ENCODE data around the gene FAM229A.
"Not testable (repeated sequence)": the region's sequence is repeated elsewhere in the genome, so short reads cannot be mapped to it uniquely, and the experiment has no call there.

FAM229A gene

GRCh38 chr1:32362474-32363313 is at the start of gene FAM229A, which contains the start of gene TSSK3:
Gene FAM229A, minus strand, starts transcription at chr1:32362485. Its CDS starts 394 bp downstream, at chr1:32362091.
Gene TSSK3, plus strand, starts transcription at chr1:32362539. Its CDS starts 163 bp downstream, at chr1:32362702.
- Histone ChIP-seq H3K4me1 (ENCODE audit: control insufficient read depth, insufficient read depth, low read length) (0 out of 2 replicates have a peak, but pooled peaks cover 10% of the 10 kb centered on the region), H3K9ac (ENCODE audit: low read length) (peak within 1 kb of the TSS; percentile 68), H3K36me3 (ENCODE audit: control insufficient read depth, insufficient read depth, low read length) (peaks cover 39% of the 10 kb centered on the region), H3K27ac (ENCODE audit: low read depth, low read length) (no peak within 1 kb of the TSS), H3K4me3 (ENCODE audit: low read depth, low read length) (peak within 1 kb of the TSS; percentile 60), H3K9me3 (ENCODE audit: control insufficient read depth, insufficient read depth, low read depth, low read length) (no peaks in the 10 kb centered on the region), H3K27me3 (ENCODE audit: control insufficient read depth, insufficient read depth, low read length) (peaks cover 15% of the 10 kb centered on the region)

- Histone ChIP-seq H3K4me1 (ENCODE audit: control insufficient read depth, insufficient read depth, low read length) (no peaks in the 10 kb centered on the region), H3K9ac (ENCODE audit: low read length) (no peak overlapping the region), H3K4me3 (ENCODE audit: low read depth, low read length) (no peak overlapping the region), H3K9me3 (ENCODE audit: control insufficient read depth, insufficient read depth, low read depth, low read length) (peaks cover 28% of the 10 kb centered on the region), H3K27me3 (ENCODE audit: control insufficient read depth, insufficient read depth, low read length) (no peaks in the 10 kb centered on the region), H3K27ac (ENCODE audit: low read depth, low read length) (no peak overlapping the region), H3K36me3 (ENCODE audit: control insufficient read depth, insufficient read depth, low read length) (no peaks in the 10 kb centered on the region)
These were observed 49.0 kb upstream of the FAM229A start for GRCh38 chr1:32411261-32411660.

DNA sequence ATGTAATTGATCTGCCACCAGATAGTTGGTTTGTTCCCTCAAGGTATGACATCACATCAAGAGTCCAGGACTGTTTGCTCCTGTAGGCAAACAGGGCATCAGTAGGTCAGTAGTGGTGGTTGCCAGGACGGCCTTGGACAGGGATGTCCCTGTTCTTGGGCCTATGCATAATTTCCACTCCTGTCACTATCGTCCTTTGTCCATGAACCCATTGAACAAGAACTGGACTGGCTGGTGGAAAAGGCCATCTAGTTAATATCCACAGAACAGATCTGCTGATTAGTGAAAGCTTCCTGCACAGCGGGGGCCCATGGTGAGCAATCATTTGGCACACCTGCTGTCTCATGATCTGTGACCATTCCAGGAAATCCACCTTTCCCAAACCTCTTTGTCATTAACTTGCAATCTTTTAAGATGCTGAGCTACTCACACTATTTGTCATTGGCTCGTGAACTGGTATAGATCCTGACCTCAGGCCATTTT is 44.4 kb upstream of the FAM229A start:
- no peak overlapping the region for H3K4me3 ChIP-seq (ENCODE audit: low read depth, low read length)
- no peaks in the 10 kb centered on the region for H3K27me3 ChIP-seq (ENCODE audit: control insufficient read depth, insufficient read depth, low read length)
- H3K36me3 ChIP-seq (ENCODE audit: control insufficient read depth, insufficient read depth, low read length) = no peaks in the 10 kb centered on the region
- no peak overlapping the region for H3K27ac ChIP-seq (ENCODE audit: low read depth, low read length)
- no peaks in the 10 kb centered on the region for H3K4me1 ChIP-seq (ENCODE audit: control insufficient read depth, insufficient read depth, low read length)
- no peak overlapping the region for H3K9ac ChIP-seq (ENCODE audit: low read length)
- H3K9me3 ChIP-seq (ENCODE audit: control insufficient read depth, insufficient read depth, low read depth, low read length) = 0 out of 2 replicates have a peak, but pooled peaks cover 2% of the 10 kb centered on the region

- H3K36me3 ChIP-seq (ENCODE audit: control insufficient read depth, insufficient read depth, low read length) = no peaks in the 10 kb centered on the region
- H3K9me3 ChIP-seq (ENCODE audit: control insufficient read depth, insufficient read depth, low read depth, low read length) = 0 out of 2 replicates have a peak, but pooled peaks cover 2% of the 10 kb centered on the region
- no peak overlapping the region for H3K4me3 ChIP-seq (ENCODE audit: low read depth, low read length)
- no peak overlapping the region for H3K9ac ChIP-seq (ENCODE audit: low read length)
- H3K4me1 ChIP-seq (ENCODE audit: control insufficient read depth, insufficient read depth, low read length) = peaks cover 3% of the 10 kb centered on the region; the same call in 1 of the 2 replicates
- H3K27me3 ChIP-seq (ENCODE audit: control insufficient read depth, insufficient read depth, low read length) = no peaks in the 10 kb centered on the region
- H3K27ac ChIP-seq (ENCODE audit: low read depth, low read length) = no peak overlapping the region
These were observed 43.6 kb upstream of the FAM229A start for GRCh38 chr1:32405672-32406467.

GRCh38 chr1:32404946-32405345 is 42.7 kb upstream of the FAM229A start:
- H3K4me1 ChIP-seq (ENCODE audit: control insufficient read depth, insufficient read depth, low read length) = peaks cover 3% of the 10 kb centered on the region; the same call in 1 of the 2 replicates
- no peaks in the 10 kb centered on the region for H3K27me3 ChIP-seq (ENCODE audit: control insufficient read depth, insufficient read depth, low read length)
- H3K4me3 ChIP-seq (ENCODE audit: low read depth, low read length) = no peak overlapping the region
- H3K27ac ChIP-seq (ENCODE audit: low read depth, low read length) = no peak overlapping the region
- no peaks in the 10 kb centered on the region for H3K9me3 ChIP-seq (ENCODE audit: control insufficient read depth, insufficient read depth, low read depth, low read length)
- no peaks in the 10 kb centered on the region for H3K36me3 ChIP-seq (ENCODE audit: control insufficient read depth, insufficient read depth, low read length)
- H3K9ac ChIP-seq (ENCODE audit: low read length) = no peak overlapping the region

- Histone ChIP-seq H3K4me3 (ENCODE audit: low read depth, low read length) (no peak overlapping the region), H3K36me3 (ENCODE audit: control insufficient read depth, insufficient read depth, low read length) (no peaks in the 10 kb centered on the region), H3K9me3 (ENCODE audit: control insufficient read depth, insufficient read depth, low read depth, low read length) (no peaks in the 10 kb centered on the region; the same call in 1 of the 2 replicates), H3K4me1 (ENCODE audit: control insufficient read depth, insufficient read depth, low read length) (peaks cover 3% of the 10 kb centered on the region; the same call in 1 of the 2 replicates), H3K27ac (ENCODE audit: low read depth, low read length) (peak overlapping the region; percentile 39; the same call in 1 of the 2 replicates), H3K27me3 (ENCODE audit: control insufficient read depth, insufficient read depth, low read length) (no peaks in the 10 kb centered on the region), H3K9ac (ENCODE audit: low read length) (no peak overlapping the region)
These were observed 38.8 kb upstream of the FAM229A start for GRCh38 chr1:32400876-32401631.

- H3K27me3 ChIP-seq (ENCODE audit: control insufficient read depth, insufficient read depth, low read length) = no peaks in the 10 kb centered on the region
- H3K36me3 ChIP-seq (ENCODE audit: control insufficient read depth, insufficient read depth, low read length) = no peaks in the 10 kb centered on the region
- no peaks in the 10 kb centered on the region; the same call in 1 of the 2 replicates for H3K9me3 ChIP-seq (ENCODE audit: control insufficient read depth, insufficient read depth, low read depth, low read length)
- H3K4me1 ChIP-seq (ENCODE audit: control insufficient read depth, insufficient read depth, low read length) = peaks cover 3% of the 10 kb centered on the region; the same call in 1 of the 2 replicates
- no peak overlapping the region for H3K9ac ChIP-seq (ENCODE audit: low read length)
- H3K4me3 ChIP-seq (ENCODE audit: low read depth, low read length) = no peak overlapping the region
- H3K27ac ChIP-seq (ENCODE audit: low read depth, low read length) = no peak overlapping the region
These were observed 37.6 kb upstream of the FAM229A start for GRCh38 chr1:32399843-32400242.

DNA sequence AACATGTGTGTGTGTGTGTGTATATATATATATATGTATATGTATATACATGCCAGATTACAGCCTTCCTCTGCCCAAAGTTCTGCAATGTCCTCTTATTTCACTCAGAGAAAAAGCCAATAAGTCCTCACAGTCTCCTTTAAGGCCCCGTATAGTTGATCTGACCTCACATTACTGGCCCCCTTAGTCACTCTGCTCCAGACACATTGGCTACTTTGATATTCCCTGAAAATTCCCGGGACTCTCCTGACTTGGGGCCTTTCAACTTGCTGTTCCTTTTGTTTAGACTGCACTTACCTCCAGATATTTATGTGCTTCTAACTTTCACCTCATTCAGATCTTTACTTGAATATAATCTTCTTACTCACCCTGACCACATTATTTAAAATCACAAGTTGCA is 36.1 kb upstream of the FAM229A start:
- Histone ChIP-seq H3K9ac (ENCODE audit: low read length) (no peak overlapping the region), H3K36me3 (ENCODE audit: control insufficient read depth, insufficient read depth, low read length) (no peaks in the 10 kb centered on the region), H3K4me1 (ENCODE audit: control insufficient read depth, insufficient read depth, low read length) (peaks cover 6% of the 10 kb centered on the region; the same call in 1 of the 2 replicates), H3K9me3 (ENCODE audit: control insufficient read depth, insufficient read depth, low read depth, low read length) (no peaks in the 10 kb centered on the region; the same call in 1 of the 2 replicates), H3K4me3 (ENCODE audit: low read depth, low read length) (no peak overlapping the region), H3K27me3 (ENCODE audit: control insufficient read depth, insufficient read depth, low read length) (no peaks in the 10 kb centered on the region), H3K27ac (ENCODE audit: low read depth, low read length) (no peak overlapping the region)

- H3K9ac ChIP-seq (ENCODE audit: low read length); H3K27ac ChIP-seq (ENCODE audit: low read depth, low read length); H3K27me3 ChIP-seq (ENCODE audit: control insufficient read depth, insufficient read depth, low read length); H3K4me3 ChIP-seq (ENCODE audit: low read depth, low read length); H3K36me3 ChIP-seq (ENCODE audit: control insufficient read depth, insufficient read depth, low read length); H3K4me1 ChIP-seq (ENCODE audit: control insufficient read depth, insufficient read depth, low read length); H3K9me3 ChIP-seq (ENCODE audit: control insufficient read depth, insufficient read depth, low read depth, low read length): not testable (repeated sequence)
These were observed 34.2 kb upstream of the FAM229A start for GRCh38 chr1:32396524-32396923.

DNA sequence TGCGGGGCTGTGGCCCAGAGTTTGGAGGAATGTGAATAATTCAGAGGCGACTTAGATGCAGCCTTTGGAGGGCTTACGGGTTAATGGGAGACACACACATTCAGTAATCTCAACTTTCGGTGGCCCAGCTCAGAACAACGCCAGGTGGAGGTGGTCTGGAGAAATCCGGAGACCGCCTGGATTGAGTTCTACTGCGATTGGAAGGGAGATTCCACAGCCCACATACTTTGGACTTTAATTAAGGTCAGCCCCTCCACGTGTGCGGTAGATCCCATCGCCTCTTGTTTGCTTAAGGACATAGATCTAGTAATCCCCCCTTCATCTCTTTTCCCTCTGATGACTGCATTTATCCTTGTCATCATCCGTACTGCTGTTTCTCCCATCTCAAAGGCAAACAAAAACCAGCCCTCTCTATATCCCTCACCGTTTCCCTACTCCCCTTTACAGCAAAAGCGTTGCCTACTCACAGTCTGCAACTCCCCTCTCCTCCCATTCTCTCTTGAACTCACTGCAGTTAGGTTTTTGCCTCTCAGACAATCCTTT is 32.7 kb upstream of the FAM229A start:
- Histone ChIP-seq H3K36me3 (ENCODE audit: control insufficient read depth, insufficient read depth, low read length) (peaks cover 22% of the 10 kb centered on the region), H3K27ac (ENCODE audit: low read depth, low read length) (peak overlapping the region; percentile 21), H3K4me1 (ENCODE audit: control insufficient read depth, insufficient read depth, low read length) (peaks cover 6% of the 10 kb centered on the region; the same call in 1 of the 2 replicates), H3K27me3 (ENCODE audit: control insufficient read depth, insufficient read depth, low read length) (no peaks in the 10 kb centered on the region), H3K9ac (ENCODE audit: low read length) (peak overlapping the region; percentile 78), H3K4me3 (ENCODE audit: low read depth, low read length) (peak overlapping the region; percentile 91), H3K9me3 (ENCODE audit: control insufficient read depth, insufficient read depth, low read depth, low read length) (no peaks in the 10 kb centered on the region; the same call in 1 of the 2 replicates)
